ENCODE measurements around the gene COL4A4.

Gene COL4A4

DNA sequence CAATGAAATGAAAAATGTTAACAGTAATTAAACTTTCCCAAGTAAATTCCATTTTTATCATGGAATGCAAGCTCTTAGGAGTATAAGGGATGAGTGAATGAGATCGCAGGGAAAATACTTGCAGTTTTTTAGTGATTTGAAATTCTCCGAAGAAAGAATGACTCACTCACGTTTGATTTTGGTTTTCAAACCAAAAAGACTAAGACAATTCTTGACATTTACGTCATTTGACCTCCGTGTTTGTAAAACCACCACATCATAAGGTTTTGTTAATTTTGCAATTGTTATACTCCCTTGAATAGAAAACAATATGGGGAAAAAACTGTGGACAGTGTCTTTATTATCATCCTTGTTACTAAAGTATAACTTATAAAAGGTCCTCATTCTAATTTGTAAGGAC lies 29.4 kb downstream of the COL4A4 start (continued):
- TF ChIP-seq, protein P1, sequence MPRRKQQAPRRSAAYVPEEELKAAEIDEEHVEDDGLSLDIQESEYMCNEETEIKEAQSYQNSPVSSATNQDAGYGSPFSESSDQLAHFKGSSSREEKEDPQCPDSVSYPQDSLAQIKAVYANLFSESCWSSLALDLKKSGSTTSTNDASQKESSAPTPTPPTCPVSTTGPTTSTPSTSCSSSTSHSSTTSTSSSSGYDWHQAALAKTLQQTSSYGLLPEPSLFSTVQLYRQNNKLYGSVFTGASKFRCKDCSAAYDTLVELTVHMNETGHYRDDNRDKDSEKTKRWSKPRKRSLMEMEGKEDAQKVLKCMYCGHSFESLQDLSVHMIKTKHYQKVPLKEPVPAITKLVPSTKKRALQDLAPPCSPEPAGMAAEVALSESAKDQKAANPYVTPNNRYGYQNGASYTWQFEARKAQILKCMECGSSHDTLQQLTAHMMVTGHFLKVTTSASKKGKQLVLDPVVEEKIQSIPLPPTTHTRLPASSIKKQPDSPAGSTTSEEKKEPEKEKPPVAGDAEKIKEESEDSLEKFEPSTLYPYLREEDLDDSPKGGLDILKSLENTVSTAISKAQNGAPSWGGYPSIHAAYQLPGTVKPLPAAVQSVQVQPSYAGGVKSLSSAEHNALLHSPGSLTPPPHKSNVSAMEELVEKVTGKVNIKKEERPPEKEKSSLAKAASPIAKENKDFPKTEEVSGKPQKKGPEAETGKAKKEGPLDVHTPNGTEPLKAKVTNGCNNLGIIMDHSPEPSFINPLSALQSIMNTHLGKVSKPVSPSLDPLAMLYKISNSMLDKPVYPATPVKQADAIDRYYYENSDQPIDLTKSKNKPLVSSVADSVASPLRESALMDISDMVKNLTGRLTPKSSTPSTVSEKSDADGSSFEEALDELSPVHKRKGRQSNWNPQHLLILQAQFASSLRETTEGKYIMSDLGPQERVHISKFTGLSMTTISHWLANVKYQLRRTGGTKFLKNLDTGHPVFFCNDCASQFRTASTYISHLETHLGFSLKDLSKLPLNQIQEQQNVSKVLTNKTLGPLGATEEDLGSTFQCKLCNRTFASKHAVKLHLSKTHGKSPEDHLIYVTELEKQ (tag by site-specific recombination; IDR thresholded peaks at IDR 0.05; ENCODE audit: borderline replicate concordance): no peak
- TF ChIP-seq, protein P2, sequence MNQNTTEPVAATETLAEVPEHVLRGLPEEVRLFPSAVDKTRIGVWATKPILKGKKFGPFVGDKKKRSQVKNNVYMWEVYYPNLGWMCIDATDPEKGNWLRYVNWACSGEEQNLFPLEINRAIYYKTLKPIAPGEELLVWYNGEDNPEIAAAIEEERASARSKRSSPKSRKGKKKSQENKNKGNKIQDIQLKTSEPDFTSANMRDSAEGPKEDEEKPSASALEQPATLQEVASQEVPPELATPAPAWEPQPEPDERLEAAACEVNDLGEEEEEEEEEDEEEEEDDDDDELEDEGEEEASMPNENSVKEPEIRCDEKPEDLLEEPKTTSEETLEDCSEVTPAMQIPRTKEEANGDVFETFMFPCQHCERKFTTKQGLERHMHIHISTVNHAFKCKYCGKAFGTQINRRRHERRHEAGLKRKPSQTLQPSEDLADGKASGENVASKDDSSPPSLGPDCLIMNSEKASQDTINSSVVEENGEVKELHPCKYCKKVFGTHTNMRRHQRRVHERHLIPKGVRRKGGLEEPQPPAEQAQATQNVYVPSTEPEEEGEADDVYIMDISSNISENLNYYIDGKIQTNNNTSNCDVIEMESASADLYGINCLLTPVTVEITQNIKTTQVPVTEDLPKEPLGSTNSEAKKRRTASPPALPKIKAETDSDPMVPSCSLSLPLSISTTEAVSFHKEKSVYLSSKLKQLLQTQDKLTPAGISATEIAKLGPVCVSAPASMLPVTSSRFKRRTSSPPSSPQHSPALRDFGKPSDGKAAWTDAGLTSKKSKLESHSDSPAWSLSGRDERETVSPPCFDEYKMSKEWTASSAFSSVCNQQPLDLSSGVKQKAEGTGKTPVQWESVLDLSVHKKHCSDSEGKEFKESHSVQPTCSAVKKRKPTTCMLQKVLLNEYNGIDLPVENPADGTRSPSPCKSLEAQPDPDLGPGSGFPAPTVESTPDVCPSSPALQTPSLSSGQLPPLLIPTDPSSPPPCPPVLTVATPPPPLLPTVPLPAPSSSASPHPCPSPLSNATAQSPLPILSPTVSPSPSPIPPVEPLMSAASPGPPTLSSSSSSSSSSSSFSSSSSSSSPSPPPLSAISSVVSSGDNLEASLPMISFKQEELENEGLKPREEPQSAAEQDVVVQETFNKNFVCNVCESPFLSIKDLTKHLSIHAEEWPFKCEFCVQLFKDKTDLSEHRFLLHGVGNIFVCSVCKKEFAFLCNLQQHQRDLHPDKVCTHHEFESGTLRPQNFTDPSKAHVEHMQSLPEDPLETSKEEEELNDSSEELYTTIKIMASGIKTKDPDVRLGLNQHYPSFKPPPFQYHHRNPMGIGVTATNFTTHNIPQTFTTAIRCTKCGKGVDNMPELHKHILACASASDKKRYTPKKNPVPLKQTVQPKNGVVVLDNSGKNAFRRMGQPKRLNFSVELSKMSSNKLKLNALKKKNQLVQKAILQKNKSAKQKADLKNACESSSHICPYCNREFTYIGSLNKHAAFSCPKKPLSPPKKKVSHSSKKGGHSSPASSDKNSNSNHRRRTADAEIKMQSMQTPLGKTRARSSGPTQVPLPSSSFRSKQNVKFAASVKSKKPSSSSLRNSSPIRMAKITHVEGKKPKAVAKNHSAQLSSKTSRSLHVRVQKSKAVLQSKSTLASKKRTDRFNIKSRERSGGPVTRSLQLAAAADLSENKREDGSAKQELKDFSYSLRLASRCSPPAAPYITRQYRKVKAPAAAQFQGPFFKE (tag by site-specific recombination; IDR thresholded peaks at IDR 0.05; ENCODE audit: borderline replicate concordance): no peak

DNA sequence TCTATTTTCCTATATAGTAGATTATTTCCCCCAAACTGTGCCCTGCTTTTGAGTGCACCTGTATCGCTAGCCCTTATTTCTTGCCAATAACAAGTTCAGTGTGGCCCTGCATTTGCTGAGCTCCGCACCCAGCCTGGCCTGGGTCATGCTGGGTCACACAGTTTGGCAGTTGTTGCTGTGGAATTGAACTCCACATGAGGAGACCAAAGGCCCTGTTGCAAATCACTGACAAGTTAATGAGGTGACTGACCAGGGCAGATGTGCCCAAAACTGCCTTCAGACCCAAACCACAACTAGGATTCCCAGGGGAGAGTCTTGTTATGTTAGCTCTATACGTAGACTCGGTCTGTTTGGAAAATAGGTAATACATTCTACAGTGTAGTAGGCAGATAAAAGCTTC lies 31.0 kb downstream of the COL4A4 start:
- no peak for TF ChIP-seq BCL11B (tag by site-specific recombination; IDR thresholded peaks at IDR 0.05; ENCODE audit: low read depth)
- TF ChIP-seq, protein P3, sequence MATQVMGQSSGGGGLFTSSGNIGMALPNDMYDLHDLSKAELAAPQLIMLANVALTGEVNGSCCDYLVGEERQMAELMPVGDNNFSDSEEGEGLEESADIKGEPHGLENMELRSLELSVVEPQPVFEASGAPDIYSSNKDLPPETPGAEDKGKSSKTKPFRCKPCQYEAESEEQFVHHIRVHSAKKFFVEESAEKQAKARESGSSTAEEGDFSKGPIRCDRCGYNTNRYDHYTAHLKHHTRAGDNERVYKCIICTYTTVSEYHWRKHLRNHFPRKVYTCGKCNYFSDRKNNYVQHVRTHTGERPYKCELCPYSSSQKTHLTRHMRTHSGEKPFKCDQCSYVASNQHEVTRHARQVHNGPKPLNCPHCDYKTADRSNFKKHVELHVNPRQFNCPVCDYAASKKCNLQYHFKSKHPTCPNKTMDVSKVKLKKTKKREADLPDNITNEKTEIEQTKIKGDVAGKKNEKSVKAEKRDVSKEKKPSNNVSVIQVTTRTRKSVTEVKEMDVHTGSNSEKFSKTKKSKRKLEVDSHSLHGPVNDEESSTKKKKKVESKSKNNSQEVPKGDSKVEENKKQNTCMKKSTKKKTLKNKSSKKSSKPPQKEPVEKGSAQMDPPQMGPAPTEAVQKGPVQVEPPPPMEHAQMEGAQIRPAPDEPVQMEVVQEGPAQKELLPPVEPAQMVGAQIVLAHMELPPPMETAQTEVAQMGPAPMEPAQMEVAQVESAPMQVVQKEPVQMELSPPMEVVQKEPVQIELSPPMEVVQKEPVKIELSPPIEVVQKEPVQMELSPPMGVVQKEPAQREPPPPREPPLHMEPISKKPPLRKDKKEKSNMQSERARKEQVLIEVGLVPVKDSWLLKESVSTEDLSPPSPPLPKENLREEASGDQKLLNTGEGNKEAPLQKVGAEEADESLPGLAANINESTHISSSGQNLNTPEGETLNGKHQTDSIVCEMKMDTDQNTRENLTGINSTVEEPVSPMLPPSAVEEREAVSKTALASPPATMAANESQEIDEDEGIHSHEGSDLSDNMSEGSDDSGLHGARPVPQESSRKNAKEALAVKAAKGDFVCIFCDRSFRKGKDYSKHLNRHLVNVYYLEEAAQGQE (tag by site-specific recombination; IDR thresholded peaks at IDR 0.05): no peak
- TF ChIP-seq, protein P4, sequence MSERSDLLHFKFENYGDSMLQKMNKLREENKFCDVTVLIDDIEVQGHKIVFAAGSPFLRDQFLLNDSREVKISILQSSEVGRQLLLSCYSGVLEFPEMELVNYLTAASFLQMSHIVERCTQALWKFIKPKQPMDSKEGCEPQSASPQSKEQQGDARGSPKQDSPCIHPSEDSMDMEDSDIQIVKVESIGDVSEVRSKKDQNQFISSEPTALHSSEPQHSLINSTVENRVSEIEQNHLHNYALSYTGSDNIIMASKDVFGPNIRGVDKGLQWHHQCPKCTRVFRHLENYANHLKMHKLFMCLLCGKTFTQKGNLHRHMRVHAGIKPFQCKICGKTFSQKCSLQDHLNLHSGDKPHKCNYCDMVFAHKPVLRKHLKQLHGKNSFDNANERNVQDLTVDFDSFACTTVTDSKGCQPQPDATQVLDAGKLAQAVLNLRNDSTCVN (tag by site-specific recombination; optimal IDR thresholded peaks at IDR 0.05): no peak
- TF ChIP-seq MZF1 (tag by site-specific recombination; IDR thresholded peaks at IDR 0.05; ENCODE audit: borderline replicate concordance): no peak
- no peak for TF ChIP-seq ZNF629 (tag by site-specific recombination; IDR thresholded peaks at IDR 0.05)
- TF ChIP-seq ZNF677 (tag by site-specific recombination; IDR thresholded peaks at IDR 0.05): no peak
- no peak for TF ChIP-seq SP3 (tag by site-specific recombination; IDR thresholded peaks at IDR 0.05)
- Histone ChIP-seq H3K4me1 (ENCODE audit: control insufficient read depth, insufficient read depth, low read length) (no peaks in the 10 kb centered on the region), H3K9me3 (ENCODE audit: control insufficient read depth, insufficient read depth, low read depth, low read length) (no peaks in the 10 kb centered on the region), H3K36me3 (ENCODE audit: control insufficient read depth in 2 of 2, insufficient read depth in 1 of 2, low read length in 2 of 2) (no peaks in the 10 kb centered on the region), H3K4me3 (ENCODE audit: low read depth, low read length) (no peak overlapping the region), H3K27ac (ENCODE audit: extremely low read depth, low read depth, low read length) (no peak overlapping the region)
- ChIA-PET CTCF (interaction anchor here (0.6 to 6.0 kb wide), 2 partner anchors 105 to 347 kb away, joined by 4 to 74 read pairs; no protein-coding TSS in a partner anchor), POLR2A (no interaction called here)

Data from HEK293 (cell line).